Omental fat pad (tissue), 4 donors: ENCODE results near the gene C19orf53. TPM values are rescaled to one million over a fixed set of nuclear protein-coding genes. Genes with fewer than 3 reads are reported as not detected.

Experiments
- ATAC-seq: fragments of 150-250 bp; one replicate; pipeline ENCODE4 v1.9.1; 2016; ENCODE audit warnings: mild to moderate bottlenecking, moderate library complexity; ENCODE audit not compliant: low FRiP score
- DNase-seq: peaks from one replicate; pipeline ENCODE4 v3.0.0-alpha.2; 2019; ENCODE audit warnings: low spot score
- total RNA-seq, 4 donors: library from RNA; depleted of rRNA; stranded (reverse); fragments of >200 nt; gene quantifications; one replicate each; pipeline ENCODE4 v1.1.0, GENCODE V29; 2016
- TF ChIP-seq, protein P1 (sequence below), 3 donors: fragments of 450-650 bp; IDR thresholded peaks; one replicate each; pipeline ENCODE4 v1.5.1; 2016 to 2017; ENCODE audit warnings: antibody characterized with exemption in 3 of 3, mild to moderate bottlenecking in 3 of 3, moderate library complexity in 2 of 3

The C19orf53 gene
- total RNA-seq, 4 donors from 2014 or later: 135 to 206 (median 170) TPM

- TF ChIP-seq, protein P1, sequence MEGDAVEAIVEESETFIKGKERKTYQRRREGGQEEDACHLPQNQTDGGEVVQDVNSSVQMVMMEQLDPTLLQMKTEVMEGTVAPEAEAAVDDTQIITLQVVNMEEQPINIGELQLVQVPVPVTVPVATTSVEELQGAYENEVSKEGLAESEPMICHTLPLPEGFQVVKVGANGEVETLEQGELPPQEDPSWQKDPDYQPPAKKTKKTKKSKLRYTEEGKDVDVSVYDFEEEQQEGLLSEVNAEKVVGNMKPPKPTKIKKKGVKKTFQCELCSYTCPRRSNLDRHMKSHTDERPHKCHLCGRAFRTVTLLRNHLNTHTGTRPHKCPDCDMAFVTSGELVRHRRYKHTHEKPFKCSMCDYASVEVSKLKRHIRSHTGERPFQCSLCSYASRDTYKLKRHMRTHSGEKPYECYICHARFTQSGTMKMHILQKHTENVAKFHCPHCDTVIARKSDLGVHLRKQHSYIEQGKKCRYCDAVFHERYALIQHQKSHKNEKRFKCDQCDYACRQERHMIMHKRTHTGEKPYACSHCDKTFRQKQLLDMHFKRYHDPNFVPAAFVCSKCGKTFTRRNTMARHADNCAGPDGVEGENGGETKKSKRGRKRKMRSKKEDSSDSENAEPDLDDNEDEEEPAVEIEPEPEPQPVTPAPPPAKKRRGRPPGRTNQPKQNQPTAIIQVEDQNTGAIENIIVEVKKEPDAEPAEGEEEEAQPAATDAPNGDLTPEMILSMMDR (IDR thresholded peaks at IDR 0.05): no peak
- DNase-seq: no peak
- peak; percentile 1 for ATAC-seq
These were observed 21.5 kb downstream of the C19orf53 start for GRCh38 chr19:13795595-13796300.

DNA sequence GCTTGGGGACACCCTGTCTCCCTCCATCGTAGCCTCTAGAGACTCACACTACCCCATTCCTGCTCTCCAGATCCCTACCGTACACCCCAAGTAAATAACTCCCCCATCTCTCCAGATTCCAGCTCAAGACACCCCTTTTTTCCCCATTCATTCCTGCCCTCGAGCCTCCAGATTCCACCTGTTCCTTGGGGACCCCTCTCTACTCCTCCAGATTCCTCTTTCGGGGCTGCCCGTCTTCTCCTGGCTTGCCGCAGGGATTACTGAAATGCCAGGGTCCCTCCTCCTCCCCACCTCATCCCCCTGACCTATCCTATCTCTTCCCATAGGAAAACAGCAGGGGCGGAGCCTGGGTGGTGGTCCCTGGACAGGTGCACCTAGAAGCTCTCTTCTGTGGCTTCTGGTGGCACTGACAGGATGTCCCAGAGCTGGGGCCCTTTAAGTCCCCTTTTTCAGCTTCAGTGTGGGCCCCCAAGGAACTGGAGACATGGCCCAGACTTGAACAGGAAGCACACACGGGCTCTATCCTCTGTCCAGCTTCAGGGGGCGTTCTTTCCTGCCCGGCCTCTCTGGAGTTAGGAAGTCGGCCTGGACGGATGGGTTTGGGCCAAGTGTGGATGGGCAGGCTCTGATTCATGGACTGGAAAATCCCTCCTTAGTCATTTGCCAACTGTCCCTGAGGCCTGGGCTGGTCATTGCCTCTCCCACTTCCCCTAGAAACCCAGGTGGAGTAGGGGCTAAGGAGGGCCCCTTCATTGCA, 22.2 kb downstream of the C19orf53 start:
- DNase-seq: peak; percentile 77
- TF ChIP-seq, protein P1 (IDR thresholded peaks at IDR 0.05): no peak
- peak; percentile 68 for ATAC-seq

- no peak for ATAC-seq
- TF ChIP-seq, protein P1 (IDR thresholded peaks at IDR 0.05): no peak
- no peak for DNase-seq
These were observed 22.8 kb downstream of the C19orf53 start for GRCh38 chr19:13797058-13797440.

GRCh38 chr19:13797870-13798269, 23.6 kb downstream of the C19orf53 start:
- DNase-seq (no peak), ATAC-seq (no peak)
- TF ChIP-seq, protein P1 (IDR thresholded peaks at IDR 0.05): no peak

DNA sequence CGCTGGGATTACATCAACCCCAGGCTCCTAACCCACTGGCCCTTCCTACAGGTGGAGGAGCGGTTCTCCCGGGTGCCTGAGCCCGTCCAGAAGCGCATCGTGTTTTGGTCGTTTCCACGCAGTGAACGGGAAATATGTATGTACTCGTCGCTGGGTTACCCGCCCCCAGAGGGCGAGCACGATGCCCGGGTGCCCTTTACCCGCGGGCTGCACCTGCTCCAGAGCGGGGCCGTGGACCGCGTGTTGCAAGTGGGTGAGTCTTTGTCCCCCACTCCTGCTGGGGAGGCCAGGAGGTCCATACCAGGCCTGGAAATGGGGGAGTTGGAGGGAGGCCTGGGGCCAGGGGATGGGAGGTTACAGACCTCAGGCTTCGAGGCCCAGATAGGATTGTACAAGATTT, 25.4 kb downstream of the C19orf53 start:
- DNase-seq: no peak
- TF ChIP-seq, protein P1 (IDR thresholded peaks at IDR 0.05): no peak
- no peak for ATAC-seq

DNA sequence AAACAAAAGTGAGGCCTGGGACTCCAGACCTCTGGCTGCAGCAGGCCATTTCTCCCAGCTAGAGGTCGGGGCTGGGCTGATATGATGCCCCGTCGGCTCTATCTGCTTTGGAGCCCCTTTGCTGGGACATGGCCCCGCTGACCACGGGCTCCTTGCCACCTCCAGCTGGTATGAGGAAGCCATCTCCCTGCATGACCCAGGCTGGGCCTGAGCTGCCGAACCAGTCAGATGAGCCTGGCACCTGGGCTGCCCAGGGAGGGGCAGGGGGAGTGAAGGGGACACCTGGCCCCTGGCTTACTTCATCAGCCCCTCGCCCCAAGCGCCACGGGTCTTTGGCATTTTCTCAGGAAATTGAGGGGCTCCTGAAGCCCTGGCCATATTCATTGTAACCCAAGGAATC, 28.8 kb downstream of the C19orf53 start:
- ATAC-seq: no peak
- DNase-seq: no peak
- TF ChIP-seq, protein P1 (IDR thresholded peaks at IDR 0.05): no peak
